Activated T-cell treated with anti-CD3 and anti-CD28 coated beads for 1 hour (primary cell): ENCODE results near the gene PAX2.

ENCODE experiments used
- DNase-seq: peaks from one replicate; pipeline ENCODE4 v3.0.0-alpha.2; 2020; ENCODE audit warnings: low read depth

PAX2 gene

DNA sequence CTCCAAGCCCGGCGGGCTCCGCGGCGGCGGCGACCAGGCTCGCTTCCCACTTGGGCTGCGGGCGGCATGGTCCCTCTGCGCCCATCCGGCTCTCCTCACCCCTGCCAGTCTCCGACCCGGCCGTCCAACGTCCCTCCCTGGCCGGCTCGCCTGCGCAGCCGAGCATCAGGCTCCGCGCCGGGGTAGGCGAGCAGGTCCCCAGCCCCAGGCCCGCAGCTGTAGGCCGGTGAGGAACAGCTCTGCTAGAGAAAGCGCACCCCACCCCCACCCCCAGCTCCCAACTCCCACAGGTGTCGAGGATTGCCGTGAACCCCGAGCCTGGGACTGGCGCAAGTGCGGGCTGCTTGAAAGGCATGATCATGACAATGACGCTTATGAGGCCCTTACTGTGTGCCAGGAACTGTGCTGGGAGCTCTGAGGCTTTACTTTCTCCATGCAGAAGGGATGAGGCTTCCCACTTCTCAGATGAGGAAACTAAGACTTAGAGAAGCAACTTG, 20.8 kb upstream of the PAX2 start:
- no peak for DNase-seq

DNA sequence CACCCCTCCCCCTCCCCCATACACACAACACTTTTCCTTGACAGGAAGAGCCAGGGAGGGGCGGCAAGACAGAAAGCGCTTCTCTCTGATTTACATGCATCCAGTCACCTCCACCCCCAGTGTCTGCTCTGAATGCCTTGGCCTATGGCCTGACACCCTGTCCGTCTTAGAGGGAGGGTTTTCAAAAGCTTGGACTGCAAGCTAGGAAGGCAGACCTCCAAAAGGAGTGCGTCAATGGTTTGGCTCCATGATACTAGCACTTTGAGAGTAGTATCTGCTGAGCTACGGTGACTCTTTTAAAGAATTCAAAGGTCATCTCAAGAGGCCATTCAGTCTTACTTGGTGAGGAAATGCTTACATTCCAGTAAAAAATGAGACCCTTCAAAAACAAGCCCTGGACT, 20.3 kb upstream of the PAX2 start:
- DNase-seq = no peak

DNA sequence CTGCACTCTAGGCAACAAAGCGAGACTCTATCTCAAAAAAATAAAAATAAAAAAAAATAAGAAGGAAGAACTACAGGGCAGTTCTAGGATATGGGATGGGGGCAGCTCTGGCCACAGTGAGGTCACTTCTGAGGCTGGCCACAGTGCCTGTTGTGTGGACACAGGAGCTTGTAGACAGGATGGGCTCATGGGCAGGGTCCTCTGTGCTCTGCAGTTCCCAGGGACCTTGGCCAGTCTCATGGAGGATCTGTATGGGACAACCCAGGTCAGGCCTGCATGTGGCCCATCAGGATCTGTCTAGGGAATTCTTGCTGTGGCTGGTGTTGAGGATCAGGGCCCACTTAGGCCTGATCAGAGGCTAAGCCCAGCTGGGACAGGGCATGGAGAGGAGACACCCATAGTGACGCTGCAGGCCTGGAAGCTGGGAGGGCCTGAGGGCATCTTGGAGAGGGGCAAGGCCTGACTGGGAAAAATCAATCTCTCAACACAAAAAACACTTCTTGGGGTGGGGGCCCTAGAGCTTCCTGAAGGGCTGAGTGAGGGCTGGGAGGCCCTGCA, 19.4 kb upstream of the PAX2 start:
- DNase-seq = no peak

DNA sequence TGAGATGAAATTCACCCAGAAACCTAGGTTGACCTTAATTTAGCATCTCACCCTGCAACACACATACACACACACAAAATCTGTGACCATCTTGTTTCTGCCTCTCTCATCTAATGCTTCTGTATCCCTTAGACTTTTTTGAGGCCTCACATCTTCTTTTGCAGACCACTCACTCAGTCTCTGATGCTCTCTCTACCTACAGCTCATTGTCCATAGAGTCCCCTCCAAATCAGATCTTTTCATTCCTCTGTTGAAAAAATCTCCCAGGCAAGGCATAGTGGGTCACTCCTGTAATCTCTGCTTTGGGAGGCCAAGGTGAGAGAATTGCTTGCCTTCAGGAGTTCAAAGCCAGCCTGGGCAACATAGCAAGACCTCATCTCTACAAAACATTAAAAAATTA, 17.6 kb upstream of the PAX2 start:
- DNase-seq = no peak

- DNase-seq = no peak
These were observed 16.2 kb upstream of the PAX2 start for GRCh38 chr10:100728928-100729861.

GRCh38 chr10:100729862-100730724, 15.3 kb upstream of the PAX2 start:
- no peak for DNase-seq

DNA sequence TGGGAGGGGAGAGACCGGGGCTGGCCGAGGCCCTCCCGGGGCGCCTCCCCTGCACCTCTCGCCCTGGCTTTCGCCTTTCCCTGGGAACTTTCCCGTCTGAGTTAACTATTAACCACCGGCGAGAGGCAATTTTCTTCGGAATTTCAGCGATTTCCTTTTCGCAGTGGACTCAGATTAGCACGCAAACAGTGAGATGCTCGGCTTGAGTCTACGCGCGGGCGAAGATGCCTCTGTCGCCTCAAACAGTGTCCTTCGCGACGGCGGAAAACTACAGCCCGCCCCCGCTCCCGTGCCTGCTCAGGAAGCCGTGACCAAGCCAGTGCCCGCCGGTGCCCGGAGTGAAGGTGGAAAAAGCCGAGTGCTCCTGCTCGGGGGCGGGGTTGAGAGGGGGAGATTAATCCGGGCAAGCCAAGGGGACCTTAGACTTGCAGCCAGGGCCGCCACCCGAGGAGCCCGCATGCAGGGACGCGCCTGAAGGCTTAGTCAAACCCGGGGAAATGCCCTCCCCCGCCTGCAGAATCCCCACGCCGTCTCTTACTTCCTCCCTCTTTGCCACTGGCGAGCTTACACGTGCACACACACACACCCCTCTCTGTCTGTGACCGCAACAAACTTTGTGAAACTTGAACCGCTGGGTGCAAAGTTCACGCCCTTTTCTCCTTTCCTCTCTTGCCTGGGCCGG, 14.5 kb upstream of the PAX2 start:
- no peak for DNase-seq

DNA sequence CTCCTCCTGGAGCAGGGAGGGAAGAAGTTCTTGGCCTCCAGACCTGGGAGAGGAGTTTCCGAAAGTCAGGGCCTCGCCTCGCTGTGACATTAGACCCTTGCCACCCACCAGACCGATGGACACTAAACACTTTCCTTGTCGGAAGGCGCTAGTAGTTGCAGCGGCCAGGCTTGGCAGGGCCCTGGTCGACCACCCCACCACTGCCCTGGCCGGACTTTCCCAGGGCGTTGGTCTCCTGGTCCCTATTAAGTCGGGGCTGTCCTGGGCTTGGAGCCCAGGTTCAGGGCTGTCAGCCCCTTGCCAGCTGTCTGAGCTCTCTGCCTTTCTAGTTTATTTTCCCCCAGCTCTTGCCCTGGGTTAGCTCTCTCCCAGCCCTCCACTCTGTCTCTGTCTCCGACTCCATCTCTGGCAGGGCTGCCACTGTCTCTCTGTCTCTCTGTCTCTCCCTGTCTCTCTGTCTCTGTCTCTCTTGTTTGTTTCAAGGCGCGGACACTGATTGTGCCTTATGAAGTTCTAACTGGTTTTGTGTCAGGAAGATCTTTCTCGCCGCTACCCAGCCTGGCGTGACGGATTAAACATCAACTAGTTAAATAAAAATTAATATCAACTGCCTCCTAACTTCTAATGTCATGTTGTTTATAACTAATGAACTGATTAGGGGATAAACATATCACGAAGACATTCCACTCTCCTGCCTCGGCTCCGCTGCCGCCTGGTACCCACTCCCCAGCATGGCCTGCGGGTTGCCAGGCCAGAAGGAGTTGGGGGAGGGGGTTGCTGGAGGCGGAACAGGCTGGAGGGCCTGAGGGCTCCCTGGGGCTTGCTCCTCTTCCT, 13.8 kb upstream of the PAX2 start:
- no peak for DNase-seq

GRCh38 chr10:100732241-100732596, 13.2 kb upstream of the PAX2 start:
- no peak for DNase-seq

- DNase-seq = no peak
These were observed 12.1 kb upstream of the PAX2 start for GRCh38 chr10:100733329-100733728.

DNA sequence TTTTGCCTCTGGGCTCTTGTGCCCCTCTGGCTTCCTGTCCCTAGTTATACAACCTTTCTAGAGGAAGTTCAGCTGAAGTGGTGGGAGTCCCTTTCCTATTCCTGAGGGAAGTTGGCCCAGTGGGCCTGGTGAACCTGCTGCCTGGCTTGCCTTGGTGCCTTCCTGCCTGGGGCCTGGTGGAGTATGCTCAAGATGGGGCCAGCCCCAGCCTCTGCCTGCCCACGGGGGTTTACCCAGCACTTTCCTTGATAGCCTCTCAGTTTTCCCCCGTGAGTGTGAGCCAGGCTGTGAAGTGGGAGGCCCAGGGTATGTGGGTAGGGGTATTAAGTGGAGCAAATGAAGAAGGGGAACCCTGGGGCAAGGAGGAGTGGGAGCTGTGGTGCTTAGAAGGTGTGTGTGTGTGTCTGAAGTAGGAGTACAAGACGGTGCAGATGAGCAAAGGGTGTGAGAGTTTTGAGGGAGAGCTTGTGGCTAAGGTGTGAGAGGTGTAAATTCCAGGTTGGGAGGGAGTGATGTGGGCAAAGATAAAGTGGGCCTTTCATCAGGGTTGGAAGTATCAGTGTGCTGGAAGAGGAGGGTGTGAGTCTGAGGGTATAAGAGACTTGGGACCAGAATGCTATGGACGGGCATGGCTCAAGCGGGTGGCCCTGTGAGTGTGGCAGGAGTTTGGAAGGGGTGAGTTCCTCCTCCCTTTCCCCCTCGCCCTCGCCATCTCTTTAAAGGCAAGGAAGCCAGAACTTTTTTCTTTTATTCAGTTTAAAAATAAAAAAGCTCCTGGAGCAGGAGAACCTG, 10.9 kb upstream of the PAX2 start:
- no peak for DNase-seq

GRCh38 chr10:100735087-100735336, 10.4 kb upstream of the PAX2 start:
- no peak for DNase-seq

GRCh38 chr10:100735337-100736143, 9.8 kb upstream of the PAX2 start:
- DNase-seq = no peak

DNA sequence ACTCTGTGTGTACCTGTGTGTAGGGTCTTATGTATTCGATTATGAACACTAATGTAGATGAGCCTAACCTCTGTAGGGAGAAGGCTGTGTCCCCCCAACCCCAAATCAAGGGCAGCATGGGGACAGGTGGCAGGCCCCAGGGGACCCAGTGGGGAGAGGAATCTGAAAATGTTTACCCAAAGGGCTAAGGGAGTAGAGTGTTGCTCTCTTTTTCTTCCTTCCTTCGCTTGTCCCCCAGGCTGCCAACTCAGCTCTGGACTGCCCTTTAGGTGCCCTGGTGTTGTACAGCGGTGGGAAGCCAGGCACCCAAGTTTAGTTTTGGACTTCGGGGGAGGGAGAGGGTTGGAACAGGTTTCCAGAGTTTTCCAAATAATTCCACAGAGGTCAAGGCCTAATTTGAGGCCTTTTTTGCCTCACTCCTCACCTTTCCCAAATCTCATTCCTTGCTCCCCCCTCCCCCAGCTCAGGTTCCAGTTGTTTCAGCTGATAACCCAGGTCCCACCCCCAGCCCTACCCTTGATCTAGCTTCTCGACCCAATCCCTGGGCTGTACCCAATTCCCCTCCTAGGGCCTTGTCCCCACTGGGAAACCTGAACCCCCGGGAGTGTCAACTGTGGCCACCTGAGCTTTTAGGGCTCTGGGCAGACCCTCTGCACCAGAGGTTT, 9.1 kb upstream of the PAX2 start:
- no peak for DNase-seq

GRCh38 chr10:100736809-100737354, 8.5 kb upstream of the PAX2 start:
- DNase-seq = no peak

DNA sequence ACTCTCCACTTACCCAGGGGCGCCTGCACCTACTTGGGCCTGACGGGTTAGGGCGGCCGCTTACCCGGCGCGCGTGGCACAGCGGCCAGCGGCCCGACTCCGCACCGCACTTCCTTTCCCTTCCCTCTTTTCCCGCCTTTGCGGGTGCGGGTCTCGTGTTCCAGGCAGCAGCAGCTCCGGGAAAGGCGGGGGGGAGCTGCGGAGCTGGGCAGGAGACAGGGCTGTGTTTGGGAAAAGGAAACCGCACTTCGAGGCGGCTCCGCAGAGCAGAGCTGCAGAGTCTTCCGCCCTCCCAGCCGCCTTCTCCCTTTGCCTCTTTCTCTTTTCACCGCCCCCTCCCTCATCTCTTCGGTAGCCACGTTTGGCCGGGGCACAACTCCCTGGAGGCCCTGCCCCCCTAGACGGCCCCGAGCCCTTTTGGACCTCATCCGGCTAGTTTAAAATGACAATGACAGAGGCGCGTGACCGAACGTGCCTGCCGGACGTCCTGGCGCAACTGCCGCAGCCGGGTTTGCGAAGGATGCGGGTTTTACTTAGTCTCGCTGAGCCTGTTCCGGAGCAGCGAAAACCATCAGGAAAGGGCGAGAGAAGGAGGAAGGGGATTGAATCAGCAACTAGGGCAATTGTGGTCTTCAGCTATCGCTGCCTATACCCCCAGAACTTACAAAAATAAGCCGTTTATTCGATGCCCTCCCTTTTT, 7.9 kb upstream of the PAX2 start:
- no peak for DNase-seq

- DNase-seq = no peak
These were observed 7.1 kb upstream of the PAX2 start for GRCh38 chr10:100738055-100738827.
